Uterus (tissue), 4 donors: ENCODE measurements around the gene FBXL5. TPM values are rescaled to one million over a fixed set of nuclear protein-coding genes. Genes with fewer than 3 reads are reported as not detected.
A peak's percentile ranks its signal among the peaks of the same experiment; 100 is the strongest.

Source experiments
- DNase-seq, 2 donors: peaks; one replicate each; pipeline ENCODE4 v3.0.0-alpha.2; 2019 to 2020
- H3K27ac ChIP-seq, 2 donors: fragments of 200-600 bp; sonication (generic); 1 replicate in 1 of 2; 2 replicates in 1 of 2; pipeline ENCODE4 v1.5.1; 2016 to 2018
- H3K27me3 ChIP-seq, 2 donors: fragments of 200-600 bp; sonication (generic); one replicate each; pipeline ENCODE4 v1.5.1; 2018 to 2019; ENCODE audit warnings: control low read depth in 1 of 2
- H3K36me3 ChIP-seq, 2 donors: fragments of 200-600 bp; sonication (generic); one replicate each; pipeline ENCODE4 v1.5.1; 2019; ENCODE audit warnings: control low read depth in 1 of 2
- H3K4me1 ChIP-seq, 2 donors: fragments of 200-600 bp; sonication (generic); one replicate each; pipeline ENCODE4 v1.5.1; 2018 to 2019; ENCODE audit warnings: control low read depth in 1 of 2
- H3K4me3 ChIP-seq, 2 donors: fragments of 200-600 bp; sonication (generic); 1 replicate in 1 of 2; 2 replicates in 1 of 2; pipeline ENCODE4 v1.5.1; 2018 to 2019; ENCODE audit warnings: mild to moderate bottlenecking in 1 of 2
- H3K9me3 ChIP-seq, 2 donors: fragments of 200-600 bp; sonication (generic); one replicate each; pipeline ENCODE4 v1.5.1; 2019; ENCODE audit warnings: control low read depth in 1 of 2
- CTCF ChIP-seq, 4 experiments: fragments of 200-600 bp in 2 of 4; fragments of 450-650 bp in 2 of 4; sonication (generic) in 2 of 4; IDR thresholded peaks; one replicate each; pipeline ENCODE4 v1.5.1; 2016 to 2019; ENCODE audit warnings: antibody characterized with exemption in 4 of 4, mild to moderate bottlenecking in 2 of 4, moderate library complexity in 1 of 4
- POLR2A ChIP-seq, 2 donors: fragments of 450-650 bp; IDR thresholded peaks; one replicate each; pipeline ENCODE4 v1.6.1; 2016; ENCODE audit warnings: antibody characterized with exemption in 2 of 2, mild to moderate bottlenecking in 1 of 2, moderate library complexity in 1 of 2
- intact Hi-C: fragments of 100-400 bp; cut with DNase I; formaldehyde crosslinking; loops from one replicate; pipeline ENCODE4 v1.15.1; 2023; ENCODE audit warnings: low total_unique reads
- total RNA-seq, 4 donors: library from RNA; depleted of rRNA in 3 of 4; stranded (reverse); fragments of >200 nt in 3 of 4; gene quantifications; one replicate each; pipeline versions ENCODE4 v1.1.0 to v1.2.4, GENCODE V29; 2014 to 2023
- donor health status: DM: yes; HTN: yes; CAD: no.

The FBXL5 gene
- total RNA-seq, 4 donors from 2014 or later = 69.7 to 261 (median 136) TPM

- DNase-seq = no peak
- H3K4me1 ChIP-seq = no peaks in the 10 kb centered on the region
- no peaks in the 10 kb centered on the region for H3K27me3 ChIP-seq
- H3K27ac ChIP-seq = peak overlapping the region; percentile 35 to 38
- no peak overlapping the region for H3K4me3 ChIP-seq
- TF ChIP-seq CTCF (IDR thresholded peaks at IDR 0.05) (no peak), POLR2A (IDR thresholded peaks at IDR 0.05) (no peak)
- H3K36me3 ChIP-seq = no peaks in the 10 kb centered on the region
- H3K9me3 ChIP-seq = no peaks in the 10 kb centered on the region
- intact Hi-C loops = no loop called here
Observed at GRCh38 chr4:15691346-15692135, 36.4 kb upstream of the FBXL5 start.

DNA sequence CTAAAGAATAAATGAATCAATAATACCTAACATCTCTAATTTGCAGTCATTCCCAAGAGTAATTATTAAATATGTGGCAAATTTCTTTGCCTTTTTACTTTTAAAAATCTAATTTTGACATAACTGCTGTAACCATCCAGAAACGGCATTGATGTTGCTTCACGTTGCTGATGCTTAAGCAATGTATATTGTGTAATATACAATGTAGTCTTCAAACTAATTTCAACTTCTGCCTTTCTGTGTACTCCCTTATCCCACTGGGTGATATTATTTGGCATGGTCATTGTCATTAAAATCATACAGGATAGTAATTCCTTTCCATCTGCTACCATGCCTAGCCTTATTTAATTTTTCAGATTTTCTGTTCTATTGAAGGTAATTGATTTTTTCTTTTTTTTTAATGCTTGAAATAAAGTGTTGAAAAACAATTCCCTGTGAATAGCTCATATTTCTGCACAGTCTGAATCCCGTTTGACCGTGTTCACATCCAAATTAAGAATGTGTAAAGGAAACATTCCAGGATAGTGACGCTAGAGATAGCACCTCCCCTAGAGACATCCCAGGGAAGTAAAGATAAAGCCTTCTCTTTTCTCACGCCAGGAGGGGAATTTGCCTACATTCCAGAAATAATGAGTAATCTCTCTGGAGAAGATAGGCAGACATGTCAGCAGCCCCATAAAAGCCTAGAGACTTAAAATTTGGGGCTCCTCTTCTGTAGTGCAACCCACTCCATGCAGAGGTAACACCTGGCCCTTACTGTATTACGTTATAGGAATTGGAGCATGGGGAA lies 35.1 kb upstream of the FBXL5 start:
- H3K9me3 ChIP-seq = no peaks in the 10 kb centered on the region
- intact Hi-C loops = no loop called here
- no peak for DNase-seq
- peak overlapping the region; percentile 10 to 35 for H3K27ac ChIP-seq
- TF ChIP-seq POLR2A (IDR thresholded peaks at IDR 0.05) = no peak
- no peak for TF ChIP-seq CTCF (IDR thresholded peaks at IDR 0.05)
- H3K4me1 ChIP-seq = no peaks in the 10 kb centered on the region
- H3K27me3 ChIP-seq = no peaks in the 10 kb centered on the region
- no peak overlapping the region for H3K4me3 ChIP-seq
- H3K36me3 ChIP-seq = no peaks in the 10 kb centered on the region

DNA sequence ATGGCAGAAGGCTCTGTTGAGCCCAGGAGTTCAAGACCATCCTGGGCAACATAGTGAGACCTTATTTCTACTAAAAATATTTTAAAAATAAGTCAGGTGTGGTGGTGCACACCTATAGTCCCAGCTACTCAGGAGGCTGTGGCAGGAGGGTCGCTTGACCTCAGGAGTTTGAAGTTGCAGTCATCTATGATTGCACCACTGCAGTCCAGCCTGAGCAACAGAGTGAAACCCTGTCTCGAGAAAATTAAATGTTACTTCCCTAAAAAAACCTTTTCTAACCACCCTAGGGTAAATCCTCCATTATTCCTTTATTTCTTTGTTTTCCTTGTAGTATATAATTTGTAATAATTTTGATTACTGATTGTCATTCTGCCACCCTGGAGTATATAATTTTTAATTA lies 34.4 kb upstream of the FBXL5 start:
- no peaks in the 10 kb centered on the region for H3K4me1 ChIP-seq
- no peaks in the 10 kb centered on the region for H3K27me3 ChIP-seq
- no peak overlapping the region for H3K27ac ChIP-seq
- no peak overlapping the region for H3K4me3 ChIP-seq
- no peaks in the 10 kb centered on the region for H3K36me3 ChIP-seq
- no peak for TF ChIP-seq CTCF (IDR thresholded peaks at IDR 0.05)
- no peak for TF ChIP-seq POLR2A (IDR thresholded peaks at IDR 0.05)
- H3K9me3 ChIP-seq = no peaks in the 10 kb centered on the region
- DNase-seq = no peak
- intact Hi-C loops = no loop called here

DNA sequence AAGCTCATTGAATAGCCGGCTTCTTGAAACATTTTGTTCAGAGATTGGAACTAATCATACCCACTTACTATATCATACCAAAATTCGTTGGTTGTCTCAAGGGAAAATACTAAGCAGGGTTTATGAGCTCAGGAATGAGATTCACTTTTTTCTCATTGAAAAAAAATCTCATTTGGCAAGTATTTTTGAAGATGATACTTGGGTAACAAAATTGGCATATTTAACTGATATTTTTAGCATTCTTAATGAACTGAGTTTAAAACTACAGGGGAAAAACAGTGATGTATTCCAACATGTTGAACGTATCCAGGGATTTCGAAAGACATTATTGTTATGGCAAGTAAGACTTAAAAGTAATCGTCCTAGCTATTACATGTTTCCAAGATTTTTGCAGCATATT lies 32.9 kb upstream of the FBXL5 start:
- intact Hi-C loops = no loop called here

More for the DNA sequence above, 32.9 kb upstream of the FBXL5 start:
- Histone ChIP-seq H3K36me3 (no peaks in the 10 kb centered on the region), H3K4me1 (no peaks in the 10 kb centered on the region), H3K27me3 (no peaks in the 10 kb centered on the region), H3K27ac (no peak overlapping the region), H3K9me3 (no peaks in the 10 kb centered on the region), H3K4me3 (no peak overlapping the region)
- DNase-seq = no peak
- TF ChIP-seq POLR2A (IDR thresholded peaks at IDR 0.05) = no peak
- no peak for TF ChIP-seq CTCF (IDR thresholded peaks at IDR 0.05)
